GM18867 (cell line): ENCODE results near the gene POGZ.
"Not testable (repeated sequence)": the region's sequence is repeated elsewhere in the genome, so short reads cannot be mapped to it uniquely, and the experiment has no call there.

Experiments
- ATAC-seq: cut with Tn5 transposase; IDR thresholded peaks from one replicate; pipeline ENCODE4 v1.9.1; 2021; ENCODE audit warnings: mild to moderate bottlenecking, moderate library complexity; ENCODE audit not compliant: unreplicated experiment

Gene POGZ

GRCh38 chr1:151477066-151477465, 17.8 kb upstream of the POGZ start:
- ATAC-seq: no peak

DNA sequence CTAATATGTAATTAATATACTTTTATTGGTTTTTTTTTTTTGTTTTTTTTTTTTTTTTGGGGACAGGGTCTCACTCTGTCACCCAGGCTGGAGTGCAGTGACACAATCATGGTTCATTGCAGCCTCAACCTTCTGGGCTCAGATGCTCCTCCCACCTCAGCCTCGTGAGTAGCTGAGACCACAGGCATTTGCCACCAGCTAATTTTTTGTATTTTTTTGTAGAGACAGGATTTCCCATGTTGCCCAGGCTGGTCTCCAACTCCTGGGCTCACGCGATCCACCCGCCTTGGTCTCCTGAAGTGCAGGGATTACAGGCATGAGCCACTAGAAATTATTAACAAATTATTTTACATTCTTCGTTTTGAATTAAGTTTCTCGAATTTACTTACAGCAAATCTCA, 16.8 kb upstream of the POGZ start:
- no peak for ATAC-seq

GRCh38 chr1:151475175-151475574, 15.9 kb upstream of the POGZ start:
- ATAC-seq: peak; percentile 85

DNA sequence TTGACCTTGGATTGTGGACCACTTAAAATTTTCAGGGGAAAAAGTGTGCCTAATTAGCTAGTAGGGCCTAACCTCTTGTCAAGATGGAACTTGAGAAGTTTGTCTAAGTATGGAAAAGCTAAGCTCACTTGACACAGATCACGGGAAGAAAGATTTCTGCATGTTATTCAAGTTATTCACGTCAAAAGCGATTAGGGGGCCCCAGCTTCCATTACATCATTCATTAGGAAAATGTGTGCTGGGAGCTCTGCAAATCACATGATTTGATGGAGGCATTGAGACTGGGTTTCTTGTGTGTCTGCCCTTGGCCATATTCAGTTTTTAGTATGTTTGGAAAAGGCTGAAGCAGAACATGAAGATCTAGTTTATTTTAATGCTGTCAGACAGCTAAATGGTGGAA, 15.5 kb upstream of the POGZ start:
- ATAC-seq: no peak

GRCh38 chr1:151472856-151473731, 13.8 kb upstream of the POGZ start:
- no peak for ATAC-seq

- ATAC-seq: no peak
These were observed 5.7 kb upstream of the POGZ start for GRCh38 chr1:151465026-151465425.

GRCh38 chr1:151461694-151462093, 2.4 kb upstream of the POGZ start:
- ATAC-seq: no peak

- peak; percentile 22 for ATAC-seq
These were observed 428 bp downstream of the POGZ start for GRCh38 chr1:151458802-151459330.

GRCh38 chr1:151457911-151458801, 1.1 kb downstream of the POGZ start:
- ATAC-seq: peak; percentile 37

DNA sequence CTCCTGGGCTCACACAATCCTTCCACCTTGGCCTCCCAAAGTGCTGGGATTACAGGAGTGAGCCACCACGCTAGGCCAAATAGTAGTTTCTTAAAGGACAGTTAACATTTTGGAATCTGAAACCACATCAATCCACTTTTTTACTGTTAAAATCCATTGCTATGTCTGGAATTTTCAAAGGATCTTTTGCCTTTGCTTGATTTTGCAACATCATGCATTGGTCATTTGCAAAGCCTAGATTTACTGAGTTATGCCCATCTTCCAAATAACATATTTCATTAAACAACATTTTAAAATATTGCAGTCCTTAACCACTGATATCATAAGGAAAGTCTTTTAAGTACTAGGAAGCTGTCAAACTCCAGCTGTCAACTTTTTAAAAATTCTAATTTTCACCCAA, 3.3 kb downstream of the POGZ start:
- ATAC-seq: no peak

GRCh38 chr1:151455231-151455630, 4.1 kb downstream of the POGZ start:
- ATAC-seq: no peak

- no peak for ATAC-seq
These were observed 11.6 kb downstream of the POGZ start for GRCh38 chr1:151447696-151448095.

- ATAC-seq: no peak
These were observed 14.5 kb downstream of the POGZ start for GRCh38 chr1:151444783-151445177.

DNA sequence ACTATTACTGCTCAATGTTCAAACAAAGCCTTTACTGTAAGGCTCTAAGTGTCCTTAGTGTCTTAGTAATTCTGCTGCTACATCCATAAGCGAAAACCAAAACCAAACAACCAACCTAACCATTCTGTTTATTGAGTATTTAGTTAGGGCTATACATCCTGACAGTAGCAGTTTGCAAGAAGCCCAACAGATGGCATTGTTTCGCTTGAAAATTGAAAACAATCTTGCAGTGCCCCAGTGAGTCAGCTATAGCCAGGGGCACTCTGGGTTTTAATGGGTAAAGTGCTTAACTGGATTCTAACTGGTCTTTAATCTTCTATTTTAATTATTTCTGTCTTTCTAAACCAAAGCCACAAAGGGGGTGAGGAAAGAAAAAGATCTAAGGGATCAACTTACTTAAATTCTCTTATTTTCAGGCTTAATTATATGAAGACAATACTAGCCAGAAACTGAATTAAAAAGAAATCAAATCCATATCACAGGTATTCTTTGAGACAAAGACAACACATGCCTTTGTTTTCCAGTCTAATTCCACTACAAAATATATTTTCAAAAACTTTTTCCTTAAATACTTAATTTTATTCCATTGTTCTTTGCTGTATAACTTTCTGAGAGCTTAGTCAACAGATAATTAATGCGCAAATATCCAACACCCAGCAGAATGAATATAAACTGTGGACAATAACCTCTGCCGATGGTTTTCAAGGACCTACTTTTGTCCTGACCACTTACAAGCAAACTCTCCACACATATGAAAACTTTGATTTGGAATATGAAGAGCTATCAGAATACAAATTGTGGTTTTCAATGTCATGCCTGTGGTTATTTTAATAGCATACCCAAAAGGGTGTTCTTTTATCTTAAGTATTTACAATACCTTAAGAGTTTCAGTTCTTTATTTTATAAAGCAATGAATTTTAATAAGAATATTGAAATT, 15.2 kb downstream of the POGZ start:
- no peak for ATAC-seq

DNA sequence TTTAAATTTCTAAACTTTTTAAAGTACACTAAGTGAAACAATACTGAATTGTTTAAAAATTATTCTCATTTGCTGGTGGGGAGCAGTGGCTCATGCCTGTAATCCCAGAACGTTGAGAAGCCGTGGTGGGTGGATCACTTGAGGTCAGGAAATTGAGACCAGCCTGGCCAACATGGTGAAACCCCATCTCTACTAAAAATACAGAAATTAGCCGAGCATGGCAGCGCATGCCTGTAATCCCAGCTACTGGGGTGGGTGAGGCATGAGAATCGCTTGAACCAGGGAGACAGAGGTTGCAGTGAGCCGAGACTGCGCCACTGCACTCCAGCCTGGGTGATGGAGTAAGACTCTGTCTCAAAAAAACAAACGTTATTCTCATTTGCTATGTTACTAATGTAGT, 21.9 kb downstream of the POGZ start:
- ATAC-seq: not testable (repeated sequence)

DNA sequence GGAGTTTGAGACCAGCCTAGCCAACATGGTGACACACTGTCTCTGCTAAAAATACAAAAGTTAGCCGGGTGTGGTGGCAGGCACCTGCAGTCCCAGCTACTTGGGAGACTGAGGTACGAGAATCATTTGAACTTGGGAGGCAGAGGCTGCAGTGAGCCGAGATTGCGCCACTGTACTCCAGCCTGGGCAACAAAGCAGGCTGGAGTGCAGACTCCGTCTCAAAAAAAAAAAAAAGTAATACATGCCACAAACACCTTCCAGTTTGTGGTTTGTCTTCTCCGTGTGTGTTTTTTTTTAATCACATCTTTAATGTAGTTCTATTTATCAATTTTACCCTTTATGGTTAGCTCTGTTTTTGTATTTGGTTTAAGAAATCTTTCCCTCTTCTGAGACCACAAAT, 22.3 kb downstream of the POGZ start:
- ATAC-seq: no peak

DNA sequence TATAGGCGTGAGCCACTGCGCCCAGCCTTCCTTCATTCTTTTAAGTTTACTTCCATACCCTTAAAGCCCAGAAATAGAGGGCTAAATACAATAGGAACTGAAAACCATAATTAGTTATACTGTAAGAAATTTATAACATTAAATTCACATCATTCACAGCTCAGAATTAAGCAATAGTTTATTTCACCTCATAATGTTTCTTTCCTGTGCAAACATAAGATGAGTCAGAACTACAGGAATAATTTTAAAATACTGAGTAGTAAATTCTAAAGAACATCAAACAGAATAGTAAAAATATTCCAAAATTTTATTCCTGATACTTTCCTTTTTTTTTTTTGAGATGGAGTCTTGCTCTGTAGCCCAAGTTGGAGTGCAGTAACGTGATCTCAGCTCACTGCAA, 24.1 kb downstream of the POGZ start:
- no peak for ATAC-seq

- not testable (repeated sequence) for ATAC-seq
These were observed 25.5 kb downstream of the POGZ start for GRCh38 chr1:151433827-151434226.

- ATAC-seq: no peak
These were observed 31.2 kb downstream of the POGZ start for GRCh38 chr1:151428068-151428467.

DNA sequence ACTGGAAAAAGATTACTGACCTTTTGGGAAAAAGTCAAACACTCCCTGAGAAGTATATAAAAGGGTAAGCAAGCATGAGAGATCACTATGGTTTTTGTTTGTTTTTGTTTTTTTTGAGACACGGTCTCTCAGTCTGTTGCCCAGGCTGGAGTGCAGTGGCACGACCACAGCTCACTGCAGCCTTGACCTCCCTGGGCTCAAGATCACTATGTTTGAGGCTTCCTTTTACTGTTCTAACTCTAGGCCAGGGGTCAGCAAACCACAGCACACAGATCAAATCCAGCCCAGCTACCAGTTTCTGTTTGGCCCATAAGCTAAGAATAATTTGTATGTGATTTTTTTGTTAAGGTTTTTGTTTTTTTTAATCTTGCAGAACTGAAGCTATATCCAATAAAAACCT, 34.2 kb downstream of the POGZ start:
- no peak for ATAC-seq

- ATAC-seq: no peak
These were observed 39.5 kb downstream of the POGZ start for GRCh38 chr1:151419819-151420218.
